Effector memory CD4-positive, alpha-beta T cell (primary cell): ENCODE measurements around the gene PPL.

Source experiments
- DNase-seq, 3 donors: peaks; one replicate each; pipeline ENCODE4 v3.0.0-alpha.2; 2020
- H3K27ac ChIP-seq: 2 replicates; pipeline ENCODE4 v1.7.0; 2013; ENCODE audit warnings: mild to moderate bottlenecking, low read length, moderate library complexity; ENCODE audit not compliant: insufficient read depth, poor library complexity, severe bottlenecking
- H3K27me3 ChIP-seq: replicated peaks from 2 replicates; pipeline ENCODE4 v1.7.0; 2013; ENCODE audit warnings: mild to moderate bottlenecking, low read length; ENCODE audit not compliant: insufficient read depth, control insufficient read depth, poor library complexity, severe bottlenecking
- H3K36me3 ChIP-seq: 2 replicates; pipeline ENCODE4 v1.7.0; 2013; ENCODE audit warnings: mild to moderate bottlenecking, low read length, moderate library complexity; ENCODE audit not compliant: control insufficient read depth, insufficient read depth
- H3K4me1 ChIP-seq: 2 replicates; pipeline ENCODE4 v1.7.0; 2013; ENCODE audit warnings: low read length, mild to moderate bottlenecking; ENCODE audit not compliant: control insufficient read depth, insufficient read depth, poor library complexity, severe bottlenecking
- H3K4me3 ChIP-seq: 2 replicates; pipeline ENCODE4 v1.7.0; 2013; ENCODE audit warnings: low read length, low read depth, mild to moderate bottlenecking; ENCODE audit not compliant: insufficient read depth, poor library complexity, severe bottlenecking
- H3K9me3 ChIP-seq: 2 replicates; pipeline ENCODE4 v1.7.0; 2013; ENCODE audit warnings: mild to moderate bottlenecking, low read length, moderate library complexity; ENCODE audit not compliant: control insufficient read depth

Gene PPL

GRCh38 chr16:4855371-4855770, 81.6 kb downstream of the PPL start:
- Histone ChIP-seq H3K36me3 (peaks cover 56% of the 10 kb centered on the region), H3K9me3 (no peaks in the 10 kb centered on the region), H3K27me3 (no peaks in the 10 kb centered on the region), H3K27ac (no peak overlapping the region), H3K4me1 (no peaks in the 10 kb centered on the region), H3K4me3 (no peak overlapping the region)
- DNase-seq: no peak

GRCh38 chr16:4852221-4852872, 84.6 kb downstream of the PPL start:
- H3K4me3 ChIP-seq: no peak overlapping the region
- no peaks in the 10 kb centered on the region for H3K27me3 ChIP-seq
- H3K9me3 ChIP-seq: no peaks in the 10 kb centered on the region
- H3K4me1 ChIP-seq: peaks cover 12% of the 10 kb centered on the region
- H3K36me3 ChIP-seq: peaks cover 27% of the 10 kb centered on the region
- DNase-seq: no peak
- H3K27ac ChIP-seq: peak overlapping the region; percentile 11

DNA sequence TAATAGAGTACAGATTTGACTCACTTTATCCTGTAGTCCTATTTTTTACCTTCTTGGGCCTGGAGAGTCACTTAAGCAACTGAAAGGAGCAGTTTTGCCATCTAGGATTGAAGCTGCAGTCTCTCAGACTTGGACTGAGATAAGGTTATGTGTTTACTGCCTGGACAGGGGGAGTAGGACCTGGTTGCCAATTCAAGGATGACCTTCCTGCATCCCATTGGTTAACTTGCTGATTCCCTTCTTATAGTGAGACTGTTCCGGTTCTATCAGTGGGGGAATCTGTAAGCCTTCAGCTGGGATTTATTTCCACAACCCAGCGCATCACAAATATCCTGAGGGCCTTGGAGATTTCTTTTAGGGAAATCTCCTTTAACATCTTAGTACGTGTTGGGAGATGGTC, 86.7 kb downstream of the PPL start:
- Histone ChIP-seq H3K36me3 (peaks cover 20% of the 10 kb centered on the region), H3K4me3 (no peak overlapping the region), H3K9me3 (no peaks in the 10 kb centered on the region), H3K27me3 (no peaks in the 10 kb centered on the region), H3K4me1 (peaks cover 20% of the 10 kb centered on the region), H3K27ac (no peak overlapping the region)
- DNase-seq: no peak

DNA sequence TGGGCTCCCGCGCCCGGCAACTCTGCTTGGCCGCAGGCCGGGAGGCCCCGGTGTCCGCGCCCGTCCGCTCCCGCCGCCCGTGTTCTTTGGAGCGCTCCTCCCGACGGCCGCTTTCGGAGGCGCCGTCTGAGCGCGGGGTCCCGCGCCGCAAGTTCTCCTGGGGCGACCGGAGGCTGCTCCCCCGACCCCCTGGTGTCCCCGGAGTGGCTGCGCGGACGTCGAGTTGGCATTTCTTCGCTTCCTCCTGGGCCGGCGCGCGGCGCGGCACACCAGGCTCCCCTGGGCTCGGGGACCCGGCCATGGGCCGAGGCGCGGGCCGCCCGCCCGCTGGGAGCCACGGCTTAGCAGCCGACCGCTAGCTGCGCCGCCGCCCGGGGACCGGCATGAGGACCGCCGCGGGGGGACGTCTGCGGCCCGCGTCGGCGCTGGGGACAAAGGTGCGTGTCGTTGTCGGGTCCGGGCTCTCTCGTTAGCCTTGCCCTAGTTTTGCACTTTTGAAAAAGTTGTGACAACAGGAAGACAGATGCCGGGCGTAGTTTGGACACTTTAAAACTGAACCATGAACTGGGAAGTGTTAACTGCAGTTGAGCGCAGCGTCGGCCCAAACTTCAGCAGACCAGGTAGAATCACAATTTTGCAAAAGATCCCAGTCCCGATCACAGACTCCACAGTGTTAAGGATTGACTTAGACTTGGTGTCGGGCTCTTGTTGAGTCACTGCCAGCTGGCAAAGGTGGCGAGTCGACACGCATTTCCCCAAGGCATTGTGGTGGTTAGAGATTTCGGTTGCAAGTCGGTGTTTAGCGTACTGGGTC, 89.0 kb downstream of the PPL start:
- DNase-seq: peak; percentile 7 to 17 (median 14)
- H3K27ac ChIP-seq: peak overlapping the region; percentile 95
- peaks cover 20% of the 10 kb centered on the region for H3K4me1 ChIP-seq

GRCh38 chr16:4846901-4847773, 89.8 kb downstream of the PPL start, which contains the start of the genes GLYR1 and UBN1:
Gene GLYR1 (minus strand): TSS chr16:4847288. CDS start chr16:4847265, 23 bp downstream.
Gene UBN1 (plus strand): TSS chr16:4847481. CDS start chr16:4852918, 5,437 bp downstream.
- H3K4me3 ChIP-seq: peak within 1 kb of the TSS; percentile 94
- peaks cover 20% of the 10 kb centered on the region for H3K4me1 ChIP-seq
- H3K36me3 ChIP-seq: peaks cover 29% of the 10 kb centered on the region
- DNase-seq: peak; percentile 98 to 99 (median 99)
- H3K9me3 ChIP-seq: no peaks in the 10 kb centered on the region
- peak within 1 kb of the TSS; percentile 95 for H3K27ac ChIP-seq
- H3K27me3 ChIP-seq: no peaks in the 10 kb centered on the region

More for the DNA sequence above, 89.0 kb downstream of the PPL start:
- H3K36me3 ChIP-seq: peaks cover 24% of the 10 kb centered on the region
- H3K27me3 ChIP-seq: no peaks in the 10 kb centered on the region
- no peaks in the 10 kb centered on the region for H3K9me3 ChIP-seq
- peak overlapping the region; percentile 94 for H3K4me3 ChIP-seq

- H3K9me3 ChIP-seq: no peaks in the 10 kb centered on the region
- H3K4me3 ChIP-seq: peak overlapping the region; percentile 94
- H3K4me1 ChIP-seq: peaks cover 20% of the 10 kb centered on the region
- H3K27me3 ChIP-seq: no peaks in the 10 kb centered on the region
- H3K36me3 ChIP-seq: peaks cover 30% of the 10 kb centered on the region
- peak overlapping the region; percentile 95 for H3K27ac ChIP-seq
- DNase-seq: peak in 1 of 3 donors; percentile 4
These were observed 90.4 kb downstream of the PPL start for GRCh38 chr16:4846503-4846900.

- peaks cover 4% of the 10 kb centered on the region for H3K4me1 ChIP-seq
- H3K9me3 ChIP-seq: no peaks in the 10 kb centered on the region
- peaks cover 52% of the 10 kb centered on the region for H3K36me3 ChIP-seq
- no peaks in the 10 kb centered on the region for H3K27me3 ChIP-seq
- H3K27ac ChIP-seq: no peak overlapping the region
- no peak for DNase-seq
- H3K4me3 ChIP-seq: no peak overlapping the region
These were observed 96.0 kb downstream of the PPL start for GRCh38 chr16:4840984-4841383.

DNA sequence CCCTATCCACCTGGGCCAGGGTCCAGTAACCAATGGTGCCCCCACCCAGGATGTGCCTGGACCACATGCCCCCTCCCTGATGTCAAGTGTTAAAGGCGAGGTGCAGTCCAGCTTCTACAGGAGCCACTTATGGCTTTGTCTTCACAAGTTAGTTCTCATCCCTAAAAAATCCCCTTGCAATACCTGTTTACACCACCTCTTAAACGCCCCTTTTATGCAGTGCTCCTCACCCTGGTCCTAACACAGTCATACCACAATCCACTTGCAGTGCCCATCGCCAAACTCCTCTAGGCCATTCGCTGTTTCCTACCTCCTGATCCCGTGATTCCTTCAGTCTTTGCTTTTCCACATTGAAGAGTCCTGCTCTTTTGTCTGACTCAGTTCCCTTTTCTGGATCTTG, 97.0 kb downstream of the PPL start:
- Histone ChIP-seq H3K36me3 (peaks cover 51% of the 10 kb centered on the region), H3K9me3 (no peaks in the 10 kb centered on the region), H3K4me1 (no peaks in the 10 kb centered on the region), H3K27me3 (no peaks in the 10 kb centered on the region), H3K4me3 (no peak overlapping the region), H3K27ac (no peak overlapping the region)
- DNase-seq: no peak

GRCh38 chr16:4837733-4838501, 99.0 kb downstream of the PPL start:
- H3K9me3 ChIP-seq: no peaks in the 10 kb centered on the region
- H3K27ac ChIP-seq: no peak overlapping the region
- peaks cover 39% of the 10 kb centered on the region for H3K36me3 ChIP-seq
- H3K27me3 ChIP-seq: no peaks in the 10 kb centered on the region
- DNase-seq: no peak
- no peak overlapping the region for H3K4me3 ChIP-seq
- no peaks in the 10 kb centered on the region for H3K4me1 ChIP-seq
